Caco-2 (cell line): ENCODE results near the gene FGD5. TPM values are rescaled to one million over a fixed set of nuclear protein-coding genes. Genes with fewer than 3 reads are reported as not detected.

Source experiments
- BruUV-seq: library from RNA; stranded (reverse); fragments of 400-500 nt; replicated peaks from 2 replicates; lab custom pipeline; 2021; lab: Mats Ljungman, UMichigan
- CTCF ChIA-PET: fragments of 300-600 bp; sonication (Branson Sonifier 250); formaldehyde crosslinking; loops from one replicate; lab custom pipeline; 2022; ENCODE audit warnings: antibody characterized with exemption; lab: Charles Lee
- POLR2A ChIA-PET: fragments of 300-600 bp; sonication (Branson Sonifier 250); formaldehyde crosslinking; loops from one replicate; lab custom pipeline; 2022; ENCODE audit warnings: antibody characterized with exemption; lab: Charles Lee
- DNase-seq, 2 experiments: peaks; one replicate each; pipeline versions ENCODE4 v3.0.0 to v3.0.0-alpha.2; 2020 to 2022
- H3K27me3 ChIP-seq: replicated peaks from 2 replicates; pipeline ENCODE4 v1.6.0; 2011; ENCODE audit warnings: low read length; ENCODE audit not compliant: control insufficient read depth, insufficient read depth
- H3K36me3 ChIP-seq: 2 replicates; pipeline ENCODE4 v1.5.1; 2011; ENCODE audit warnings: low read length; ENCODE audit not compliant: control insufficient read depth, insufficient read depth
- H3K4me1 ChIP-seq: fragments of 250-450 bp; sonication (Bioruptor Pico); 2 replicates; pipeline ENCODE4 v1.5.1; 2020; ENCODE audit warnings: mild to moderate bottlenecking
- H3K4me3 ChIP-seq: 2 replicates; pipeline ENCODE4 v1.5.1; 2011; ENCODE audit warnings: low read depth, mild to moderate bottlenecking, control low read depth, low read length
- H3K9me3 ChIP-seq: fragments of 250-450 bp; sonication (Bioruptor Pico); 2 replicates; pipeline ENCODE4 v1.5.1; 2020; ENCODE audit warnings: mild to moderate bottlenecking, moderate library complexity
- H3K27ac Mint-ChIP-seq: one replicate; pipeline ENCODE4 v1.8.0; 2022; ENCODE audit warnings: mixed read lengths; ENCODE audit not compliant: unreplicated experiment
- H3K27me3 Mint-ChIP-seq: one replicate; pipeline ENCODE4 v1.8.0; 2022; ENCODE audit warnings: mixed read lengths; ENCODE audit not compliant: insufficient read depth, unreplicated experiment
- H3K36me3 Mint-ChIP-seq: one replicate; pipeline ENCODE4 v1.8.0; 2022; ENCODE audit warnings: mild to moderate bottlenecking, mixed read lengths; ENCODE audit not compliant: insufficient read depth, unreplicated experiment
- H3K4me1 Mint-ChIP-seq: one replicate; pipeline ENCODE4 v1.8.0; 2022; ENCODE audit warnings: low read depth, mixed read lengths; ENCODE audit not compliant: unreplicated experiment
- H3K4me3 Mint-ChIP-seq: one replicate; pipeline ENCODE4 v1.8.0; 2022; ENCODE audit warnings: mild to moderate bottlenecking, moderate library complexity, mixed read lengths; ENCODE audit not compliant: unreplicated experiment
- H3K9me3 Mint-ChIP-seq: one replicate; pipeline ENCODE4 v1.8.0; 2022; ENCODE audit warnings: mixed read lengths; ENCODE audit not compliant: unreplicated experiment
- CTCF ChIP-seq, 2 experiments: fragments of 200-600 bp in 1 of 2; IDR thresholded peaks; 1 replicate in 1 of 2; 2 replicates in 1 of 2; pipeline versions ENCODE4 v1.5.1 to v1.8.0; 2011 to 2022; ENCODE audit warnings: antibody characterized with exemption in 1 of 2, control low read depth in 1 of 2, inconsistent platforms in 1 of 2, low read depth in 1 of 2, low read length in 1 of 2, mild to moderate bottlenecking in 1 of 2, moderate library complexity in 1 of 2; ENCODE audit not compliant: insufficient read depth in 1 of 2, severe bottlenecking in 1 of 2, unreplicated experiment in 1 of 2
- intact Hi-C: fragments of 100-400 bp; cut with micrococcal nuclease; formaldehyde crosslinking; loops from one replicate; pipeline ENCODE4 v1.10.0; 2022; ENCODE audit not compliant: unreplicated experiment
- total RNA-seq: library from RNA; stranded (reverse); gene quantifications from 2 replicates; pipeline ENCODE4 v1.2.3, GENCODE V29; 2022

Gene FGD5
- total RNA-seq, 1 experiment from 2014 or later, result 0.25 TPM

- DNase-seq, result peak; percentile 78
- CTCF ChIA-PET, result interaction anchor here (0.5 to 1.6 kb wide), 17 partner anchors 12 to 1415 kb away, joined by 3 to 28 read pairs (median 5); partner anchors contain the start of gene CCDC174
- Histone ChIP-seq H3K9me3 (no peaks in the 10 kb centered on the region), H3K4me1 (no peaks in the 10 kb centered on the region), H3K4me3 (no peak overlapping the region), H3K27me3 (no peaks in the 10 kb centered on the region), H3K36me3 (no peaks in the 10 kb centered on the region)
- BruUV-seq, result no TSS peak
- Mint-ChIP-seq H3K4me1 (no peaks in the 10 kb centered on the region), H3K4me3 (no peak overlapping the region), H3K27me3 (peaks cover under 1% of the 10 kb centered on the region), H3K36me3 (no peaks in the 10 kb centered on the region), H3K9me3 (peaks cover 12% of the 10 kb centered on the region), H3K27ac (no peak overlapping the region)
- peak; percentile 78 to 83 for TF ChIP-seq CTCF (IDR thresholded peaks at IDR 0.05; ENCODE audit: insufficient read depth in 1 of 2, low read depth in 1 of 2, low read length in 1 of 2, severe bottlenecking in 1 of 2, unreplicated experiment in 1 of 2)
- POLR2A ChIA-PET, result no interaction called here
- intact Hi-C loops, result loop anchor here (1.0 to 2.0 kb wide), 4 partner anchors 103 to 272 kb away; no protein-coding TSS in a partner anchor
Observed at GRCh38 chr3:14780927-14781507, 37.7 kb upstream of the FGD5 start.

GRCh38 chr3:14783480-14784086 lies 35.2 kb upstream of the FGD5 start:
- H3K9me3 Mint-ChIP-seq, result peaks cover 8% of the 10 kb centered on the region
- H3K27ac Mint-ChIP-seq, result no peak overlapping the region
- no TSS peak for BruUV-seq
- H3K4me1 Mint-ChIP-seq, result peaks cover 8% of the 10 kb centered on the region
- Histone ChIP-seq H3K36me3 (no peaks in the 10 kb centered on the region), H3K27me3 (no peaks in the 10 kb centered on the region), H3K4me3 (no peak overlapping the region), H3K4me1 (peaks cover 14% of the 10 kb centered on the region; the same call in 1 of the 2 replicates), H3K9me3 (no peaks in the 10 kb centered on the region)
- no peak for DNase-seq
- ChIA-PET POLR2A (no interaction called here), CTCF (no interaction called here)
- TF ChIP-seq CTCF (IDR thresholded peaks at IDR 0.05; ENCODE audit: insufficient read depth in 1 of 2, low read depth in 1 of 2, low read length in 1 of 2, severe bottlenecking in 1 of 2, unreplicated experiment in 1 of 2), result no peak
- H3K27me3 Mint-ChIP-seq, result no peaks in the 10 kb centered on the region
- no peaks in the 10 kb centered on the region for H3K36me3 Mint-ChIP-seq
- no peak overlapping the region for H3K4me3 Mint-ChIP-seq
- intact Hi-C loops, result no loop called here

- peaks cover 8% of the 10 kb centered on the region for H3K4me1 Mint-ChIP-seq
- H3K4me3 Mint-ChIP-seq, result no peak overlapping the region
- H3K36me3 Mint-ChIP-seq, result no peaks in the 10 kb centered on the region
- no peaks in the 10 kb centered on the region for H3K27me3 Mint-ChIP-seq
- H3K9me3 Mint-ChIP-seq, result peaks cover 2% of the 10 kb centered on the region
- Histone ChIP-seq H3K9me3 (no peaks in the 10 kb centered on the region), H3K4me1 (peaks cover 14% of the 10 kb centered on the region; the same call in 1 of the 2 replicates), H3K27me3 (no peaks in the 10 kb centered on the region), H3K4me3 (no peak overlapping the region), H3K36me3 (no peaks in the 10 kb centered on the region)
- no peak for DNase-seq
- TF ChIP-seq CTCF (IDR thresholded peaks at IDR 0.05; ENCODE audit: insufficient read depth in 1 of 2, low read depth in 1 of 2, low read length in 1 of 2, severe bottlenecking in 1 of 2, unreplicated experiment in 1 of 2), result no peak
- intact Hi-C loops, result no loop called here
- ChIA-PET CTCF (no interaction called here), POLR2A (no interaction called here)
- H3K27ac Mint-ChIP-seq, result no peak overlapping the region
- BruUV-seq, result no TSS peak
Observed at GRCh38 chr3:14784087-14784681, 34.6 kb upstream of the FGD5 start.
